ENCODE measurements around the gene KIR2DL3.

Gene KIR2DL3

DNA sequence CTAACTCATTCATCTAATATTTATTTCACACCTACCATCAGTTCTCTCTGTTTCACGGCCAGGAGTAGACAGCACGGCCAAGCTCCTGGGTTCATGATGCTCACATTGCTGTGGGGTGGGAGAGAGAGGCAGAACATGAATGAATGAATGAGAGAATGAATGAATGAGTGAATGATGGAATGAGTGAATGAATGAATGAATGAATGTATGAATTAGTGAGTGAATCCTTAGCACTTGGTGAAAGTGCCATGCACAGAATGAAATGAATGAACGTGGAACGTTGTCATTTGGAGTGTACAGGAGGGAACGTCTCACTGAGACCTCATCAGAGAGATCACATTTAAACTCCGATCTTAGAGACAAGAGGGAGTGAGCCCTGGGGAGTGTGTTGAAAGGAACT lies 53.2 kb downstream of the KIR2DL3 start:
- DNase-seq = no peak
- no peak for ATAC-seq

DNA sequence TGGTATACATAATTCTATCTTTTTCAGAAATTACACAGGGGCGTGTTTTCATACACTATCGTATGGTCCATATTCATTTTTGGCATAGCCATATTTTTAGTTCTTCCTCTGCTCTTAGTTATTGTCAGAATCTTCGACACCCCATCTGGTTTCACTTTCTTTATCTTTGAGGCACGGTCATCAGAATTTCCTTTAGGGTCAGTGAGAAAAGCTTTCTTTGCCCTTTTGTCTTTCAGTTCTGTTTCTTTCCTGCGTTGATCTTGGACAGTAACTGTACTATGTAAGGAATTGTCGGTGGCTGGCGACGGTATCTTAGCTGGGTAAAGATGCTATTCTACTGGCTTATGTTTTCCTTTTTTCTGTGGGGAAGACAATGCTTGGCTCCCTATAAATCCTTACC lies 54.5 kb downstream of the KIR2DL3 start:
- no peak for ATAC-seq

GRCh38 chr19:54795758-54796157 lies 57.4 kb downstream of the KIR2DL3 start:
- no peak for ATAC-seq
- DNase-seq = no peak

More for the DNA sequence above, 54.5 kb downstream of the KIR2DL3 start:
- DNase-seq = no peak

Data from stimulated activated naive CD8-positive, alpha-beta T cell treated with anti-CD3 and anti-CD28 coated beads, Interleukin-15, Interleukin-2, amounts not matched to agents 100 U/mL and 50 U/mL, for 24 hours (primary cell).